Measurements from ENCODE around the gene ARSB.

DNA sequence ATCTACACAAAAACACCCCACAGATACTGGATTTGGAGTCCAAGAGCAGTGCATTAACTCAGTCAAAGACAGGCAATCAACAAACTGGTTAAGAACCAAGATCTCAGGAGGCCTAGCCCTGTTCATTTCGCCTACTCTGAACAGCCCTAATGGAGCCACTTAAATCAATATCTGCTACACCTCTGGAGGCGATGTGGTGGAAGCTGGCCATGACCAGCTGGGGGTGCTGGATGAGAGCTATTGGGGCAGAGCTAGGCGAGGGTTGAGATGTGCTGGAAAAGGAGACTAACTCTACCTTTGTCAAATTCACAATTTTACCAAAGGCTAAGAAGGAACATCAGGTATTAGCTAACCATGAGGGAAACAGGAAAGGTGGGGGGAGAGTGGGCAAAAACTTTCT lies 23.3 kb upstream of the ARSB start:
- TF ChIP-seq POLR2A (IDR thresholded peaks at IDR 0.05), result no peak
- TF ChIP-seq, protein P1, sequence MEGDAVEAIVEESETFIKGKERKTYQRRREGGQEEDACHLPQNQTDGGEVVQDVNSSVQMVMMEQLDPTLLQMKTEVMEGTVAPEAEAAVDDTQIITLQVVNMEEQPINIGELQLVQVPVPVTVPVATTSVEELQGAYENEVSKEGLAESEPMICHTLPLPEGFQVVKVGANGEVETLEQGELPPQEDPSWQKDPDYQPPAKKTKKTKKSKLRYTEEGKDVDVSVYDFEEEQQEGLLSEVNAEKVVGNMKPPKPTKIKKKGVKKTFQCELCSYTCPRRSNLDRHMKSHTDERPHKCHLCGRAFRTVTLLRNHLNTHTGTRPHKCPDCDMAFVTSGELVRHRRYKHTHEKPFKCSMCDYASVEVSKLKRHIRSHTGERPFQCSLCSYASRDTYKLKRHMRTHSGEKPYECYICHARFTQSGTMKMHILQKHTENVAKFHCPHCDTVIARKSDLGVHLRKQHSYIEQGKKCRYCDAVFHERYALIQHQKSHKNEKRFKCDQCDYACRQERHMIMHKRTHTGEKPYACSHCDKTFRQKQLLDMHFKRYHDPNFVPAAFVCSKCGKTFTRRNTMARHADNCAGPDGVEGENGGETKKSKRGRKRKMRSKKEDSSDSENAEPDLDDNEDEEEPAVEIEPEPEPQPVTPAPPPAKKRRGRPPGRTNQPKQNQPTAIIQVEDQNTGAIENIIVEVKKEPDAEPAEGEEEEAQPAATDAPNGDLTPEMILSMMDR (IDR thresholded peaks at IDR 0.05), result no peak

Data from transverse colon (tissue), 3 donors.